ENCODE results near the gene ZCCHC14. TPM values are rescaled to one million over a fixed set of nuclear protein-coding genes. Genes with fewer than 3 reads are reported as not detected.
"Not testable (repeated sequence)": the region's sequence is repeated elsewhere in the genome, so short reads cannot be mapped to it uniquely, and the experiment has no call there.

The ZCCHC14 gene
- total and polyA plus RNA-seq, 2 donors, result 2.7 to 7.3 TPM

DNA sequence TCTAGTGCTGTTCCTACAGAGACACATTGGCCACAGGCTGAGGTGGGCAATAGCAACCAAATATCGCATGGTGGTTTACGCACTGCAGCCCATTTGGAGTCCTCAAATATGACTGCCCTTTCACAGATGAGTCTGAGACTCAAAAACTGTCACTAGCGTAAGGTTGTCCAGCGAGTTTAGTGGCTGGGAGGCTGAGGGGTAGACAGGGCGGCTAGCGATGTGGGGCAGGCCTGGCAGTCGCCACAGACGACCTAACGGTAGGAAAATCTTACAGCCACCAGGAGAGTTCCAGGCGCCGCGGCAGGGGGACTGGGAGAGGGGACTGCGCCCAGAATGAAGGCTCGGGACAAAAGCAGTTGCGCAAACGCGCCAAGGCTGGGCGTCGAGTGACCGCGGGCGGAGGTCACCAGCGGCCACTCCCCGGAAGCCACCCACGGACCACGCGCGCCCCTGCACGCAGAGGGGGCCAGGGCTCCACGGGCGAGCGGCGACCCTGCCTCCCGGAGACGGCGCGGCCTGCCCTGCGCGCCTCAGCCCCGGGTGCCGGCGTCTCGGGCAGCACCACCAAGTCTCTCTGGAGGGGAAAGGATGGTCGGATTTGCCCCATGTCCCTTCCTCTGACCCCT lies 101.4 kb downstream of the ZCCHC14 start:
- peak overlapping the region; percentile 63 to 93 for H3K4me3 ChIP-seq (ENCODE audit: low read length in 2 of 2)
- DNase-seq (ENCODE audit: low read depth in 6 of 9, low spot score in 9 of 9), result no peak
- no peaks in the 10 kb centered on the region for H3K36me3 ChIP-seq (ENCODE audit: control insufficient read depth in 2 of 2, insufficient read depth in 2 of 2, low read length in 1 of 2)
- H3K9me3 ChIP-seq (ENCODE audit: control insufficient read depth in 2 of 2, insufficient read depth in 1 of 2, low read length in 1 of 2), result no peaks in the 10 kb centered on the region
- WGBS, result 14% methylated on average over 44 of the region's 44 CpGs
- H3K27ac ChIP-seq (ENCODE audit: low read depth in 1 of 2, low read length in 1 of 2), result peak overlapping the region; percentile 93
- H3K4me1 ChIP-seq (ENCODE audit: control insufficient read depth in 2 of 2, insufficient read depth in 2 of 2, low read length in 2 of 2), result peaks cover 32 to 40% of the 10 kb centered on the region in 2 donors
- H3K27me3 ChIP-seq (ENCODE audit: control insufficient read depth in 2 of 2, insufficient read depth in 1 of 2, low read length in 1 of 2), result peaks cover 0 to 2% of the 10 kb centered on the region in 2 donors

DNA sequence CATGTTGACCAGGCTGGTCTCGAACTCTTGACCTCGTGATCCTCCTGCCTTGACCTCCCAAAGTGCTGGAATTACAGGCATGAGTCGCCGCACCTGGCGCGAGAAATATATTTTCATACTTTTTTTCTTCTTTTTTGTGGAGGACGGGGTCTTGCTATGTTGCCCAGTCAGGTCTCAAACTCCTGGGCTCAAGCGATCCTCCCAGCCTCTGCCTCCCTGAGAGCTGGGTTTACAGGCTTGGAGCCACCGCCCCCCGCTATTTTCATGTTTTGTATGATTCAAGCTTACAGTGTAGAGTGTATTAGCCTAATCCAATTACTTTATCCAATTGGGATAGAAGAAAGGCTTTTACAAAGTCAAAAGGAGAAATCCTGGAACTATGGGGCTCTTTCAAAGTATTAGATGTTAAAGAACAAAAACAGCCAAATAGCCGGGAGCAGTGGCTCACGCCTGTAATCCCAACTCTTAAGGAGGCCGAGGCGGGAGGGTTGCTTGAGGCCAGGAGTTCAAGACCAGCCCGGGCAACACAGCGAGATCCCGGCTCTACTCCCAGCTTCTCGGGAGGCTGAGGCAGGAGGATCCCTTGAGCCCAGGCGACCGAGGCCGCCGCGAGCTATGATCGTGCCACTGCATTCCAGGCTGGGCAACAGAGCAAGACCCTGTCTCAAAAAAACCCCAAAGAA lies 102.0 kb downstream of the ZCCHC14 start:
- Histone ChIP-seq H3K27me3 (ENCODE audit: control insufficient read depth in 2 of 2, insufficient read depth in 1 of 2, low read length in 1 of 2) (peaks cover 0 to 2% of the 10 kb centered on the region in 2 donors), H3K36me3 (ENCODE audit: control insufficient read depth in 2 of 2, insufficient read depth in 2 of 2, low read length in 1 of 2) (peaks cover 0 to 2% of the 10 kb centered on the region in 2 donors), H3K9me3 (ENCODE audit: control insufficient read depth in 2 of 2, insufficient read depth in 1 of 2, low read length in 1 of 2) (no peaks in the 10 kb centered on the region), H3K27ac (ENCODE audit: low read depth in 1 of 2, low read length in 1 of 2) (peak overlapping the region; percentile 93), H3K4me1 (ENCODE audit: control insufficient read depth in 2 of 2, insufficient read depth in 2 of 2, low read length in 2 of 2) (peaks cover 32 to 40% of the 10 kb centered on the region in 2 donors), H3K4me3 (ENCODE audit: low read length in 2 of 2) (peak overlapping the region in 1 of 2 donors; percentile 93)
- 99% methylated on average over 24 of the region's 24 CpGs for WGBS
- no peak for DNase-seq (ENCODE audit: low read depth in 6 of 9, low spot score in 9 of 9)

DNA sequence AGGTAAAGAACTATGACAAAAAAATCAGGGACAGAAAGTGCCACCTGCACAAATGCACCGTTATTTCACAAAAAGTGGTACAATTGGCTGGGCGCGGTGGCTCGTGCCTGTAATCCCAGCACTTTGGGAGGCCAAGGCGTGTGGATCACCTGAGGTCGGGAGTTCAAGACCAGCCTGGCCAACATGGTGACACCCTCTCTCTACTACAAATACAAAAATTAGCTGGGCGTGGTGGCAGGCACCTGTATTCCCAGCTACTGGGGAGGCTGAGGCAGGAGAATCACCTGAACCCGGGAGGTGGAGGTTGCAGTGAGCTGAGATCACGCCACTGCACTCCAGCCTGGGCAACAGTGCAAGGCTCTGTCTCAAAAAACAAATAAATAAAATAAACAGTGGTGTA lies 102.9 kb downstream of the ZCCHC14 start:
- DNase-seq (ENCODE audit: low read depth in 6 of 9, low spot score in 9 of 9); H3K4me3 ChIP-seq (ENCODE audit: low read length in 2 of 2); H3K27me3 ChIP-seq (ENCODE audit: control insufficient read depth in 2 of 2, insufficient read depth in 1 of 2, low read length in 1 of 2); H3K27ac ChIP-seq (ENCODE audit: low read depth in 1 of 2, low read length in 1 of 2); H3K36me3 ChIP-seq (ENCODE audit: control insufficient read depth in 2 of 2, insufficient read depth in 2 of 2, low read length in 1 of 2); H3K9me3 ChIP-seq (ENCODE audit: control insufficient read depth in 2 of 2, insufficient read depth in 1 of 2, low read length in 1 of 2): not testable (repeated sequence)
- 97% methylated on average over 9 of the region's 9 CpGs for WGBS
- peaks cover 32 to 40% of the 10 kb centered on the region in 2 donors for H3K4me1 ChIP-seq (ENCODE audit: control insufficient read depth in 2 of 2, insufficient read depth in 2 of 2, low read length in 2 of 2)

DNA sequence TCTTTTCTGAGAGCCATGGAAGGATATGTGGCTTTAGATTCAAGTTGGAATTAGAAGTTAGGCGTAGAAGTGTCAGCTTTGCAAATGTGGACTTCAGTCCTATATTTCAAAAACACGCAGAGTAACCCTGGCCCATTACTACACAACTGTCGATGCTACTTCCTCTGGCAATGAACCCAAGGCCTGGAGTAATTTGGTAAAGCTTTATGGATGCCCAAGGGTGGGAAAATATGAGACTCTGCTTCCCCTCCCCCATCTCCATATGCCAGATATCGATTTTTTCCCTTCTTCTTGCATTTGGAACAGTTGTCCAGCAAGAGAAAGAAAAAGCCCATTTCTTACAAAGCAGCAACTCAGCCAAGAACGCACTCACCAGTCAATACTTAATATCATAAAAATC lies 103.6 kb downstream of the ZCCHC14 start:
- Histone ChIP-seq H3K9me3 (ENCODE audit: control insufficient read depth in 2 of 2, insufficient read depth in 1 of 2, low read length in 1 of 2) (no peaks in the 10 kb centered on the region), H3K36me3 (ENCODE audit: control insufficient read depth in 2 of 2, insufficient read depth in 2 of 2, low read length in 1 of 2) (peaks cover 0 to 2% of the 10 kb centered on the region in 2 donors), H3K27me3 (ENCODE audit: control insufficient read depth in 2 of 2, insufficient read depth in 1 of 2, low read length in 1 of 2) (peaks cover 0 to 2% of the 10 kb centered on the region in 2 donors), H3K4me1 (ENCODE audit: control insufficient read depth in 2 of 2, insufficient read depth in 2 of 2, low read length in 2 of 2) (peaks cover 28 to 46% of the 10 kb centered on the region in 2 donors), H3K4me3 (ENCODE audit: low read length in 2 of 2) (no peak overlapping the region), H3K27ac (ENCODE audit: low read depth in 1 of 2, low read length in 1 of 2) (peak overlapping the region; percentile 42 to 99)
- no peak for DNase-seq (ENCODE audit: low read depth in 6 of 9, low spot score in 9 of 9)
- WGBS, result 96% methylated on average over 5 of the region's 5 CpGs

DNA sequence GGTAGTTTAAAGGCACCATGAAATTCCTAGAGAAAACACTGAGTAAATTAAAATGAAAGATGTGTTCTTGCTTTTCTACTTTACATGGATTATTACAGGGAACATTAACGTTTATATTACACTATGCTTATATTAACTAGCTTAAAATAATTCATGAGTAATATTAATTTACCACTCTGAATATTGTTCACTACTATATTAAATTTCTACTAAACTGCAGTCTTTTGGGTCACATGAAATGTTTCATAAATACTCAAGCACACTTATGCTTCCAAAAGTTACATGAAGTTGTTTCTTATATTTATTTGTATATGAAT lies 104.0 kb downstream of the ZCCHC14 start:
- Histone ChIP-seq H3K36me3 (ENCODE audit: control insufficient read depth in 2 of 2, insufficient read depth in 2 of 2, low read length in 1 of 2) (peaks cover 0 to 2% of the 10 kb centered on the region in 2 donors), H3K4me1 (ENCODE audit: control insufficient read depth in 2 of 2, insufficient read depth in 2 of 2, low read length in 2 of 2) (peaks cover 26 to 44% of the 10 kb centered on the region in 2 donors), H3K27me3 (ENCODE audit: control insufficient read depth in 2 of 2, insufficient read depth in 1 of 2, low read length in 1 of 2) (peaks cover 0 to 2% of the 10 kb centered on the region in 2 donors), H3K4me3 (ENCODE audit: low read length in 2 of 2) (peak overlapping the region; percentile 24 to 34), H3K9me3 (ENCODE audit: control insufficient read depth in 2 of 2, insufficient read depth in 1 of 2, low read length in 1 of 2) (no peaks in the 10 kb centered on the region), H3K27ac (ENCODE audit: low read depth in 1 of 2, low read length in 1 of 2) (peak overlapping the region; percentile 99)
- 46% methylated on average over 1 of the region's 1 CpG for WGBS
- no peak for DNase-seq (ENCODE audit: low read depth in 6 of 9, low spot score in 9 of 9)

DNA sequence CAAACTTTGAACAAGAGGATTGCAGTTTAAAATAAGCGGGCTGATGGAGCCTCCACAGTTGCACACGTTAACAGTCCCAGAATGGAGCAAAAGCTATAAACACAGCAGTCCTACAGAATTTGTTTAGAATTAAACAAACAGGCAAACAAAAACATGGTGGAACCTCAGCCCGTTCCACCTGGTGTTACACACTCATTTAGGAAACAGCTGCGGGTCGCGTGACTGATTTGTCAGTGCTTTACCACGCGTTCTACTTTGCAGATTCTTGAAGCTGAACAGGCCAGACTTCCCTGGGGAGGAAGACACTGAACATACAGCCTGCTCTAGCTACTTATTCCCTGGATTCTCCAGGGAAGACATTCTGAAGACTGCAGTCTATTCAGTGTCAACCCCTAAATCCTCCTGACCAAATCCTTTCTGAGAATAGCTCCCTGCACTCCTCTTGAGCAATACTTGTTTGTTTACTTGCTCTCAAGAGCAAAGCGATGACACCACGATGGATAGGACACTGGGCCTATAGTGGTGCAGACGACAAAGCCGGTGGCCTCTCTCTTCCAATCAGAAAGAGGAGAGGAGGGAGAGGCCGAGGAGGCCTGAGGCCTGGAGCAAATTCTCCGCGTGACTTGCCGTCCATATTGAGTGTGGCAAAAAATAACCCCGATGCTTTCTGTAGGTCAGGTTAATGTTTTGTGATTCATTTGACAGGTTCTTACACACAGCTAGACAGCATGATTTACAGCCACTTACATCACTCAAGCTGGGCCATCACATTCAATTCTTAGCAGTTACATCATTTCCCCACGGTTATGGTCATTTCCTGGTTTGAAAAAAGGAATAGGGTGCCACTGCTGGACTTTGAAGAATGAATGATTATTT lies 104.6 kb downstream of the ZCCHC14 start:
- Histone ChIP-seq H3K9me3 (ENCODE audit: control insufficient read depth in 2 of 2, insufficient read depth in 1 of 2, low read length in 1 of 2) (no peaks in the 10 kb centered on the region), H3K4me3 (ENCODE audit: low read length in 2 of 2) (peak overlapping the region; percentile 24 to 34), H3K36me3 (ENCODE audit: control insufficient read depth in 2 of 2, insufficient read depth in 2 of 2, low read length in 1 of 2) (peaks cover 0 to 2% of the 10 kb centered on the region in 2 donors), H3K4me1 (ENCODE audit: control insufficient read depth in 2 of 2, insufficient read depth in 2 of 2, low read length in 2 of 2) (peaks cover 22 to 38% of the 10 kb centered on the region in 2 donors), H3K27me3 (ENCODE audit: control insufficient read depth in 2 of 2, insufficient read depth in 1 of 2, low read length in 1 of 2) (peaks cover 0 to 2% of the 10 kb centered on the region in 2 donors), H3K27ac (ENCODE audit: low read depth in 1 of 2, low read length in 1 of 2) (peak overlapping the region; percentile 99)
- DNase-seq (ENCODE audit: low read depth in 6 of 9, low spot score in 9 of 9), result peak; percentile 88 to 98 (median 93)
- 11% methylated on average over 18 of the region's 18 CpGs for WGBS

DNA sequence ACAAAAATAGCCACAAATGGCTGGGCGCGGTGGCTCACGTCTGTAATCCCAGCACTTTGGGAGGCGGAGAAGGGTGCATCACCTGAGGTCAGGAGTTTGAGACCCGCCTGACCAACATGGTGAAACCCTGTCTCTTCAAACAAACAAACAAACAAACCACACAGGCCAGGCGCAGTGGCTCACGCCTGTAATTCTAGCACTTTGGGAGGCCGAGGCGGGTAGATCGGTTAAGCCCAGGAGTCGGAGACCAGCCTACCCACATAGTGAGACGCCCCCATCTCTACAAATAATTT lies 108.0 kb downstream of the ZCCHC14 start:
- Histone ChIP-seq H3K4me3 (ENCODE audit: low read length in 2 of 2) (peak overlapping the region in 1 of 2 donors; percentile 87), H3K27ac (ENCODE audit: low read depth in 1 of 2, low read length in 1 of 2) (peak overlapping the region in 1 of 2 donors; percentile 95), H3K4me1 (ENCODE audit: control insufficient read depth in 2 of 2, insufficient read depth in 2 of 2, low read length in 2 of 2) (peaks cover 25 to 46% of the 10 kb centered on the region in 2 donors)
- WGBS, result 96% methylated on average over 12 of the region's 12 CpGs
- H3K27me3 ChIP-seq (ENCODE audit: control insufficient read depth in 2 of 2, insufficient read depth in 1 of 2, low read length in 1 of 2); DNase-seq (ENCODE audit: low read depth in 6 of 9, low spot score in 9 of 9); H3K36me3 ChIP-seq (ENCODE audit: control insufficient read depth in 2 of 2, insufficient read depth in 2 of 2, low read length in 1 of 2); H3K9me3 ChIP-seq (ENCODE audit: control insufficient read depth in 2 of 2, insufficient read depth in 1 of 2, low read length in 1 of 2): not testable (repeated sequence)

DNA sequence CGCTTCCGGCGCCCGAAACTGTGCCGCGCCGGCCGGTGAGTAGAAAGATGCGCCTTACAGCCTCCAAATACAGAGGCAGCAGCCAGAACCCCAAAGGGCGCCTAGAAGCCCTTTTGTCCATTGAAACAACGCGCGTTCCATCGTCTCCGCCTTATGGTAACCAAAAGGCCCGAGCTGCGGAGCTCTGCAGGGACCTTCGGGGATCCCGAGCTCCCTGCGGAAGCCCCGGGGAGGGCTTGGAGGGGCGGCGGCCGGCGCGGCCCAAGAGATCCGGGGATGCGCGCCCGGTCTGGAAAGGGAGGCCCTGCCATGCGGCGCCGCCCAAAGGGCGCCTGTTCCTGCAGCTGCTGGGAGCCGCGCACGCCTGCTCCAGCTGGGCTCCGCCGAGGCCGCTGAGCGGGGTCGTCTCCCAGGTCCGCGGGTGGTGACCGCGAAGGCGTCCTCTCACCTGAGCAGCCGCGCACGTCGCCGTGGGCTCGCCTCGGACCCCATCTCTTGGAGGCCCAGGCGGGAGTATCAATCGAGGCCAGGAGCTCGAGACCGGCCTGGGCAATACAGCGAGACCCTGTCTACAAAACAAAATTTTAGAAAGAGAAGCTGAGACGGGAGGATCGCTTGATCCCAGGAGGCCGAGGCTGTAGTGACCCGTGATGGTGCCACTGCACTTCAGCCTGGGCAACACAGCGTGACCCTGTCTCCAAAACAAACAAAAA lies 108.5 kb downstream of the ZCCHC14 start:
- H3K27me3 ChIP-seq (ENCODE audit: control insufficient read depth in 2 of 2, insufficient read depth in 1 of 2, low read length in 1 of 2), result no peaks in the 10 kb centered on the region
- peak overlapping the region; percentile 87 to 88 for H3K4me3 ChIP-seq (ENCODE audit: low read length in 2 of 2)
- peaks cover 25 to 45% of the 10 kb centered on the region in 2 donors for H3K4me1 ChIP-seq (ENCODE audit: control insufficient read depth in 2 of 2, insufficient read depth in 2 of 2, low read length in 2 of 2)
- 11% methylated on average over 64 of the region's 64 CpGs for WGBS
- peak overlapping the region; percentile 94 to 95 for H3K27ac ChIP-seq (ENCODE audit: low read depth in 1 of 2, low read length in 1 of 2)
- H3K9me3 ChIP-seq (ENCODE audit: control insufficient read depth in 2 of 2, insufficient read depth in 1 of 2, low read length in 1 of 2), result no peaks in the 10 kb centered on the region
- peak in 1 of 9 donors; percentile 48 for DNase-seq (ENCODE audit: low read depth in 6 of 9, low spot score in 9 of 9)
- peaks cover 0 to 2% of the 10 kb centered on the region in 2 donors for H3K36me3 ChIP-seq (ENCODE audit: control insufficient read depth in 2 of 2, insufficient read depth in 2 of 2, low read length in 1 of 2)
